OCI-LY3 (cell line): ENCODE measurements around the gene CFAP99.

ENCODE experiments used
- H2AFZ ChIP-seq: fragments of 200-600, 300-600 bp; shearing (Covaris generic); 2 replicates; pipeline ENCODE4 v1.6.0; 2014; ENCODE audit warnings: antibody characterized with exemption, low read depth, low read length
- H3K27ac ChIP-seq: fragments of 200-600, 300-600 bp; sonication (generic); 2 replicates; pipeline ENCODE4 v1.5.1; 2014; ENCODE audit warnings: mild to moderate bottlenecking, low read length, moderate library complexity, mixed read lengths
- H3K27me3 ChIP-seq: fragments of 200-600, 300-600 bp; sonication (generic); 2 replicates; pipeline ENCODE4 v1.6.1; 2014; ENCODE audit warnings: low read depth, low read length, mixed read lengths
- H3K36me3 ChIP-seq: fragments of 200-600, 300-600 bp; sonication (generic); replicated peaks from 2 replicates; pipeline ENCODE3; 2014; ENCODE audit warnings: low read depth, low read length, mixed read lengths
- H3K4me1 ChIP-seq: fragments of 300-600, 200-600 bp; sonication (generic); 2 replicates; pipeline ENCODE4 v1.6.1; 2014; ENCODE audit warnings: low read length, mixed read lengths
- H3K4me2 ChIP-seq: fragments of 200-600, 300-600 bp; sonication (generic); 2 replicates; pipeline ENCODE4 v1.6.1; 2014; ENCODE audit warnings: low read length, mixed read lengths
- H3K4me3 ChIP-seq: fragments of 300-600, 200-600 bp; sonication (generic); 2 replicates; pipeline ENCODE4 v1.5.1; 2014; ENCODE audit warnings: antibody characterized with exemption, mild to moderate bottlenecking, low read length, moderate library complexity
- H3K79me2 ChIP-seq: fragments of 300-600, 200-600 bp; shearing (Covaris generic); 2 replicates; pipeline ENCODE4 v1.6.1; 2014; ENCODE audit warnings: mild to moderate bottlenecking, low read length, mixed read lengths
- H3K9ac ChIP-seq: fragments of 300-600, 200-600 bp; shearing (Covaris generic); 2 replicates; pipeline ENCODE4 v1.6.0; 2014; ENCODE audit warnings: mild to moderate bottlenecking, low read length, moderate library complexity
- H3K9me3 ChIP-seq: fragments of 200-600, 300-600 bp; shearing (Covaris generic); 2 replicates; pipeline ENCODE4 v1.6.1; 2014; ENCODE audit warnings: low read length, mixed read lengths; ENCODE audit not compliant: insufficient read depth
- H4K20me1 ChIP-seq: fragments of 200-600, 300-600 bp; sonication (generic); 2 replicates; pipeline ENCODE4 v1.6.1; 2016; ENCODE audit warnings: low read length, mixed read lengths; ENCODE audit not compliant: insufficient read depth
- CTCF ChIP-seq: fragments of 200-600, 300-600 bp; sonication (generic); IDR thresholded peaks from 2 replicates; pipeline ENCODE4 v1.5.1; 2014; ENCODE audit warnings: antibody characterized with exemption, low read length, low read depth
- EZH2phosphoT487 ChIP-seq: fragments of 200-600 bp; shearing (Covaris generic); IDR thresholded peaks from 2 replicates; pipeline ENCODE4 v1.6.1; 2018; ENCODE audit warnings: antibody characterized with exemption, mixed run types, low read depth

Gene CFAP99

DNA sequence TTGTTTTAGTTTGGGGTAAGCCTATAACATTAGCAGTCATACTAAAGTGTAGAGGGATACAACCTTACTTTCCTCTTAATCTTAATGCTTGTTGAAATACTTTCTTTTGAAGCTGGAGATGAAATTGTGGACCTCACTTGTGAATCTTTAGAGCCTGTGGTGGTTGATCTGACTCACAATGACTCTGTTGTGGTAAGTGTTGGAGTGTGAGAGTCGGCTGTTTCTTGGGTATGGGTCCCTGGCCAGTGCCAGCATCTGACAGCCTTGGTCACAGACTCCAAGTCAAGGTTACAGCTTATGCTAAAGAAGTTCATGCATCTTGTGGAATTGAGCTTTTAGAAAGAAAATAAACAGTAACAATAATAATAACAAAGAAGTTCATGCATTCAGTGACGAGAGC, 81.8 kb downstream of the CFAP99 start:
- H3K36me3 ChIP-seq, result peaks cover 48% of the 10 kb centered on the region
- H3K27me3 ChIP-seq, result no peaks in the 10 kb centered on the region
- H3K4me2 ChIP-seq, result no peak overlapping the region
- H3K9me3 ChIP-seq, result no peaks in the 10 kb centered on the region
- TF ChIP-seq CTCF (no peak), EZH2phosphoT487 (no peak)
- H3K4me3 ChIP-seq, result no peak overlapping the region
- no peak overlapping the region for H2AFZ ChIP-seq
- H3K79me2 ChIP-seq, result peaks cover 62% of the 10 kb centered on the region
- peaks cover 67% of the 10 kb centered on the region for H4K20me1 ChIP-seq
- H3K4me1 ChIP-seq, result peaks cover 26% of the 10 kb centered on the region
- no peak overlapping the region for H3K9ac ChIP-seq
- H3K27ac ChIP-seq, result no peak overlapping the region

- H3K36me3 ChIP-seq, result peaks cover 48% of the 10 kb centered on the region
- peaks cover 62% of the 10 kb centered on the region for H4K20me1 ChIP-seq
- no peak overlapping the region for H3K4me3 ChIP-seq
- peaks cover 22% of the 10 kb centered on the region for H3K4me1 ChIP-seq
- no peak overlapping the region for H2AFZ ChIP-seq
- no peak overlapping the region for H3K27ac ChIP-seq
- no peaks in the 10 kb centered on the region for H3K9me3 ChIP-seq
- TF ChIP-seq CTCF (no peak), EZH2phosphoT487 (no peak)
- no peak overlapping the region for H3K9ac ChIP-seq
- no peaks in the 10 kb centered on the region for H3K27me3 ChIP-seq
- no peak overlapping the region for H3K4me2 ChIP-seq
- H3K79me2 ChIP-seq, result peaks cover 62% of the 10 kb centered on the region
Observed at GRCh38 chr4:2501034-2501594, 82.4 kb downstream of the CFAP99 start.

- H3K27ac ChIP-seq, result no peak overlapping the region
- TF ChIP-seq CTCF, result no peak
- no peak for TF ChIP-seq EZH2phosphoT487
- no peak overlapping the region for H3K4me3 ChIP-seq
- no peak overlapping the region for H2AFZ ChIP-seq
- H3K9me3 ChIP-seq, result no peaks in the 10 kb centered on the region
- no peaks in the 10 kb centered on the region for H3K4me1 ChIP-seq
- H3K79me2 ChIP-seq, result peaks cover 63% of the 10 kb centered on the region
- no peak overlapping the region for H3K9ac ChIP-seq
- H3K27me3 ChIP-seq, result no peaks in the 10 kb centered on the region
- H4K20me1 ChIP-seq, result peaks cover 42% of the 10 kb centered on the region
- no peak overlapping the region for H3K4me2 ChIP-seq
- peaks cover 48% of the 10 kb centered on the region for H3K36me3 ChIP-seq
Observed at GRCh38 chr4:2503809-2504208, 85.1 kb downstream of the CFAP99 start.

GRCh38 chr4:2507259-2507658, 88.5 kb downstream of the CFAP99 start:
- H3K4me2 ChIP-seq, result no peak overlapping the region
- no peak overlapping the region for H2AFZ ChIP-seq
- H4K20me1 ChIP-seq, result peaks cover 36% of the 10 kb centered on the region
- H3K27ac ChIP-seq, result no peak overlapping the region
- H3K9ac ChIP-seq, result no peak overlapping the region
- TF ChIP-seq EZH2phosphoT487, result no peak
- TF ChIP-seq CTCF, result no peak
- no peak overlapping the region for H3K4me3 ChIP-seq
- H3K4me1 ChIP-seq, result no peaks in the 10 kb centered on the region
- no peaks in the 10 kb centered on the region for H3K27me3 ChIP-seq
- H3K36me3 ChIP-seq, result peaks cover 39% of the 10 kb centered on the region
- peaks cover 61% of the 10 kb centered on the region for H3K79me2 ChIP-seq
- no peaks in the 10 kb centered on the region for H3K9me3 ChIP-seq
